Psoas muscle (tissue), 8 donors: ENCODE measurements around the gene KDM2B. TPM values are rescaled to one million over a fixed set of nuclear protein-coding genes. Genes with fewer than 3 reads are reported as not detected.

Experiments used
- ATAC-seq, 4 donors: fragments of 200-7000 bp; cut with Tn5 transposase; one replicate each; pipeline ENCODE4 v1.9.1; 2020; ENCODE audit warnings: moderate library complexity in 3 of 4, mild to moderate bottlenecking in 2 of 4
- DNase-seq, 2 donors: peaks; one replicate each; pipeline ENCODE4 v3.0.0-alpha.2; 2020
- H3K27ac ChIP-seq: fragments of 200-600 bp; one replicate; pipeline ENCODE4 v1.8.0; 2022
- H3K27me3 ChIP-seq, 3 donors: fragments of 200-600 bp in 1 of 3; one replicate each; pipeline versions ENCODE4 v1.6.1 to v1.8.0; 2013 to 2022; ENCODE audit warnings: low read length in 2 of 3, mild to moderate bottlenecking in 2 of 3, moderate library complexity in 1 of 3; ENCODE audit not compliant: insufficient read depth in 3 of 3
- H3K36me3 ChIP-seq, 2 donors: fragments of 200-600 bp in 1 of 2; one replicate each; pipeline versions ENCODE4 v1.6.1 to v1.8.0; 2013 to 2022; ENCODE audit warnings: low read depth in 1 of 2, mild to moderate bottlenecking in 1 of 2, moderate library complexity in 1 of 2; ENCODE audit not compliant: insufficient read depth in 1 of 2
- H3K4me1 ChIP-seq: fragments of 200-600 bp; one replicate; pipeline ENCODE4 v1.8.0; 2022
- H3K4me3 ChIP-seq: fragments of 200-600 bp; one replicate; pipeline ENCODE4 v1.8.0; 2022; ENCODE audit warnings: mild to moderate bottlenecking
- H3K9me3 ChIP-seq: fragments of 200-600 bp; one replicate; pipeline ENCODE4 v1.8.0; 2022
- WGBS, 3 donors: extraction: QIAGEN DNeasy Blood & Tissue Kit; methylation state at CpG; one replicate each; pipeline versions ENCODE4 v1.1.6 to v1.1.7; 2013; 5-methylcytosine and 5-hydroxymethylcytosine counted together
- intact Hi-C, 2 donors: fragments of 100-400 bp; cut with DNase I; formaldehyde crosslinking; loops; one replicate each; pipeline versions ENCODE4 v1.11.0 to v1.14.2; 2022
- polyA plus RNA-seq, 3 donors: library from polyadenylated mRNA; stranded (reverse); fragments of 200-250 nt; gene quantifications; one replicate each; pipeline ENCODE4 v1.2.3, GENCODE V29; 2013
- total RNA-seq, 4 donors: library from RNA; stranded (reverse); fragmentation: NEBNext Ultra II Directional in 2 of 4; extraction: Animal tissue kit (Norgen Biotek cat#: 25700) in 2 of 4; gene quantifications; one replicate each; pipeline versions ENCODE4 v1.2.1 to v1.2.4, GENCODE V29; 2021 to 2023
- TF ChIP-seq, protein P1 (sequence below): fragments of 200-600 bp; IDR thresholded peaks from one replicate; pipeline ENCODE4 v1.8.0; 2022; ENCODE audit warnings: antibody characterized with exemption
- donor health status: healthy with polysubstance abuse.
- donor health status: DM: no; HTN: no; CAD: no; lungs with moderate emphysema.
- donor health status: Bipolar disorder and iron deficiency.
- donor health status: healthy.
- donor health status: DM: yes; HTN: yes; CAD: no.
- donor health status: DM: no; HTN: no; CAD: no.
- donor health status: DM: no; HTN: no; CAD: no.
- donor health status: DM: yes; HTN: yes; CAD: no.

The KDM2B gene
- total and polyA plus RNA-seq, 7 donors, result 6.3 to 11.5 (median 9.9) TPM

DNA sequence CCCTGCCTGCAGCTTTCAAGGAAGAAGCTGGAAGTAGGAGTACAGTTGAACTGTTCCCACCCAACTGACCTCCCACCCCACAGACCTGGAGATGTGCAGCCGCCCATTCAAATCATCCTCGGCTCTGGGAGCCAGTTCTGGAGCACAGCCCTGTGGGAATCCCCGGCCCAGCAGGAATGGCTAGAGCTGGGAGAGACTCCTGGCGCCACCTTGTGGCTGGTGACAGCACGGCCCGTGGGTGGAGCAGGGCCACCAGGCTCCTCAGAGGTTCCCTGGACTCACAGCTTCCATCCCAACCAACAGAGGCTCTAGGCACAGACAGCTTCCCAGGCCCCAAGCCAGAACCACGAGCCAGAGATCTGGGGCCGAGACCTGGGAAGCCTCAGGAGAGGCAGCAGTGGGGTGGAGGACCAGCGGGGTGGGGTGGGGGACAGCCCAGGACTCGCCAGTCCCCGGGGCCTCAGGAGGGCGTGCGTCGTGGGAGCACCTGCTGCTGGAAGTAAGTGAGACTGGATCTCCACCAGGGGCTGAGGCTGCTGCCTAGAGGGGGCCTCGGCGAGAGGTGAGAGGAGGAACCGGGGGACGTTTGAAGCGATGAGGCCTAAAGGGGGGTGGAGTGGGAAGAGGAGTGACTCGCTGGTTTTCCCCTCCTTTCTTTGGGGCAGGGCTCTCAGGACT, 137.5 kb downstream of the KDM2B start:
- 40 to 69% (median 44%) methylated on average over 16 to 20 of the region's 20 CpGs for WGBS, 3 donors
- H3K9me3 ChIP-seq, result no peaks in the 10 kb centered on the region
- no peak overlapping the region for H3K27ac ChIP-seq
- TF ChIP-seq, protein P1, sequence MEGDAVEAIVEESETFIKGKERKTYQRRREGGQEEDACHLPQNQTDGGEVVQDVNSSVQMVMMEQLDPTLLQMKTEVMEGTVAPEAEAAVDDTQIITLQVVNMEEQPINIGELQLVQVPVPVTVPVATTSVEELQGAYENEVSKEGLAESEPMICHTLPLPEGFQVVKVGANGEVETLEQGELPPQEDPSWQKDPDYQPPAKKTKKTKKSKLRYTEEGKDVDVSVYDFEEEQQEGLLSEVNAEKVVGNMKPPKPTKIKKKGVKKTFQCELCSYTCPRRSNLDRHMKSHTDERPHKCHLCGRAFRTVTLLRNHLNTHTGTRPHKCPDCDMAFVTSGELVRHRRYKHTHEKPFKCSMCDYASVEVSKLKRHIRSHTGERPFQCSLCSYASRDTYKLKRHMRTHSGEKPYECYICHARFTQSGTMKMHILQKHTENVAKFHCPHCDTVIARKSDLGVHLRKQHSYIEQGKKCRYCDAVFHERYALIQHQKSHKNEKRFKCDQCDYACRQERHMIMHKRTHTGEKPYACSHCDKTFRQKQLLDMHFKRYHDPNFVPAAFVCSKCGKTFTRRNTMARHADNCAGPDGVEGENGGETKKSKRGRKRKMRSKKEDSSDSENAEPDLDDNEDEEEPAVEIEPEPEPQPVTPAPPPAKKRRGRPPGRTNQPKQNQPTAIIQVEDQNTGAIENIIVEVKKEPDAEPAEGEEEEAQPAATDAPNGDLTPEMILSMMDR, result peak; percentile 87
- H3K27me3 ChIP-seq, result no peaks in the 10 kb centered on the region
- DNase-seq, result peak; percentile 85 to 95
- ATAC-seq, result peak; percentile 92 to 96 (median 96)
- H3K36me3 ChIP-seq, result peaks cover 0 to 58% of the 10 kb centered on the region in 2 donors
- H3K4me1 ChIP-seq, result peaks cover 5% of the 10 kb centered on the region
- intact Hi-C loops, result loop anchor here in 1 of 2 donors (1.0 kb wide), 1 partner anchor 109 kb away; no protein-coding TSS in a partner anchor
- no peak overlapping the region for H3K4me3 ChIP-seq

DNA sequence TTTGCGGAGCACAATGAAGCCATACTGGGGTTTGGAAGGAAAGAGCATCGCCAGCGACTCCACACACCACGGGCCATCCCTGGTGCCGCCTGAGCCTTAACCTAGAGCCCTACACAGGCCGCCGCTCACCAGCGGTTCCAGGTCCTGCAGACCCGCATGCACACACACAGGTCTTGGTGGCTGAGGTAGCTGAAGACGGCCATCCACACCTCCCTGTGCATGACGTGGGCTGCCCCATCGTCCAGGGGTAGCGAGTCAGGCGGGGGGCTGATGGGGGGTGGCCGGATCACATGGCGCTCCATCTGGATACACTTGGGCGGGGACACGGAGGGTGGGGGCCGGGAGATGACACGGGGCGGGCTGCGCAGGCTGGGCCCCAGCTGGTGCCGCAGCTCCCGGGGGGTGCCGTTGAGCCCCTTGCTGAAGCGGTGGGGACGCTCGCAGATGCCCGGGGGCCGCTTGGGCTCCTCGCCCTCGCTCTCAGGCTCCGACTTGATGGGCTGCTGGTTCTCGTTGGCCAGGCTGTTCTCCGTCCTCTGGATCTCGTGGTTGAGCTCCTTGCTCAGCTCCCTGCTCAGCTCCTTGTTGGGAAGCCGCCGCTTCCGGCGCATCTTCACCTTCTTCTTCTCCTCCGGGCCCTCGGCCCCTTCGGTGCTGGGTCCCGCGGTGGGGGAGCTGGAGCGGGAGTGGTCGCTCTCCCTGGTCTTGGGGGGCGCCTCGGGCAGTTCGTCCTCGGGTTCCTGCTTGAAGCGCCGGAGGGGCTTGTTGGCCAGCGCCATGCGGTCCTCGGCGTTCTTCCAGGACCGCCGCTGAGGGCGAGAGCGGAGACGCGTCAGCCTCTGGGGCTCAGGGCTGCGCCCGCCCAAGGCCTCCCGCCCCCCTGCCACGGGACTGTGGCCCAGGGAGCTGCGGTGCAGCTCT, 138.5 kb downstream of the KDM2B start:
- intact Hi-C loops, result no loop called here
- TF ChIP-seq, protein P1, result no peak
- H3K27me3 ChIP-seq, result no peaks in the 10 kb centered on the region
- 94 to 96% (median 95%) methylated on average over 66 to 68 of the region's 68 CpGs for WGBS, 3 donors
- H3K27ac ChIP-seq, result no peak overlapping the region
- H3K9me3 ChIP-seq, result no peaks in the 10 kb centered on the region
- no peak for DNase-seq
- H3K4me1 ChIP-seq, result peaks cover 5% of the 10 kb centered on the region
- no peak for ATAC-seq
- H3K36me3 ChIP-seq, result peaks cover 0 to 65% of the 10 kb centered on the region in 2 donors
- no peak overlapping the region for H3K4me3 ChIP-seq

DNA sequence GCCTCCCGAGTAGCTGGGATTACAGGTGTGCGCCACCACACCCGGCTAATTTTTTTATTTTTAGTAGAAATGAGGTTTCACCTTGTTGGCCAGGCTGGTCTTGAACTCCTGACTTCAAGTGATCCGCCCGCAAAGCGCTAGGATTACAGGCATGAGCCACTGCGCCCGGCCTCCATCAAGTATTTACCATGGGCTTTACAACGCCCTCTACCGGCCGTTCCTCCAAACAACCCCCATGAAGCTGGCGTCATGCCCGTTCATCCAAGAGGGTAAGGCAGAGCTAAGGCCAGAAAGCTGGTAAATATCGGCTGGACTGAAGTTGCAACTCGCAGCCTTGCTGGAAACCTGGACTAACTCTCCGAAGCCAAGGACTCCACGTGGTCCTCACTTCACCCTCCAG, 139.3 kb downstream of the KDM2B start:
- TF ChIP-seq, protein P1, result no peak
- no peaks in the 10 kb centered on the region for H3K27me3 ChIP-seq
- peaks cover 5% of the 10 kb centered on the region for H3K4me1 ChIP-seq
- H3K4me3 ChIP-seq, result no peak overlapping the region
- WGBS, 3 donors, result 82 to 94% (median 92%) methylated on average over 17 of the region's 17 CpGs
- intact Hi-C loops, result no loop called here
- no peak for DNase-seq
- H3K36me3 ChIP-seq, result peaks cover 0 to 68% of the 10 kb centered on the region in 2 donors
- no peak overlapping the region for H3K27ac ChIP-seq
- H3K9me3 ChIP-seq, result no peaks in the 10 kb centered on the region
- ATAC-seq, result no peak

DNA sequence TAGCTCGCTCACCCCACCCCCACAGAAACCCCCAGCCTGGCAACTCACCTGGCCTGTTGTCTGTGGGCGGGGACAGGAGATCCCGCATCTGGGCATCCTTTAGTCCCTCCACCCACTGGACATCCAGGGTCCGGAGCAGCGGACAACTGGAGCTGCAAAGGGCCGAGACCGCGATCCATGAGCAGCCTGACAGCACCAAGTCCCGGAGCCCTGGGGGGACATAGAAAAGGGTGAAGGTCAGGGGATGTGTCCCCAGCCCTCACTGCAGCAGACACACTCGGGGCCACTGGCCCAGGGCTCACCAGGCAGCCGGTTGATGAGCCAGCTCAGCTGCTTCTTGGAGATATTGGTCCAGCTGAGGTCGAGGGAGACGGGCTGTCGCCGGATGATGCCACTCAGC, 140.1 kb downstream of the KDM2B start:
- no peaks in the 10 kb centered on the region for H3K27me3 ChIP-seq
- H3K36me3 ChIP-seq, result peaks cover 0 to 72% of the 10 kb centered on the region in 2 donors
- no peak overlapping the region for H3K4me3 ChIP-seq
- H3K9me3 ChIP-seq, result no peaks in the 10 kb centered on the region
- peaks cover 5% of the 10 kb centered on the region for H3K4me1 ChIP-seq
- intact Hi-C loops, result no loop called here
- WGBS, 3 donors, result 87 to 96% (median 93%) methylated on average over 15 of the region's 15 CpGs
- DNase-seq (no peak), ATAC-seq (no peak)
- no peak overlapping the region for H3K27ac ChIP-seq
- TF ChIP-seq, protein P1, result no peak
